Fibroblast of lung (primary cell): ENCODE data around the gene ZMAT5. TPM values are rescaled to one million over a fixed set of nuclear protein-coding genes. Genes with fewer than 3 reads are reported as not detected.

Source experiments
- DNase-seq, 2 donors: peaks; one replicate each; pipeline versions ENCODE4 v3.0.0 to v3.0.0-alpha.2; 2010; ENCODE audit warnings: low read depth in 2 of 2
- H2AFZ ChIP-seq: 2 replicates; pipeline ENCODE4 v1.5.1; 2012; ENCODE audit warnings: low read length, control low read depth, inconsistent platforms
- H3K27ac ChIP-seq: 2 replicates; pipeline ENCODE4 v1.5.1; 2011; ENCODE audit warnings: low read length, control low read depth; ENCODE audit not compliant: insufficient read depth
- H3K27me3 ChIP-seq: 2 replicates; pipeline ENCODE4 v1.5.1; 2011; ENCODE audit warnings: mild to moderate bottlenecking, low read length; ENCODE audit not compliant: control insufficient read depth, insufficient read depth
- H3K36me3 ChIP-seq: 2 replicates; pipeline ENCODE4 v1.5.1; 2011; ENCODE audit warnings: low read length; ENCODE audit not compliant: control insufficient read depth, insufficient read depth
- H3K4me1 ChIP-seq: 2 replicates; pipeline ENCODE4 v1.5.1; 2011; ENCODE audit warnings: low read length; ENCODE audit not compliant: control insufficient read depth, insufficient read depth; ENCODE audit errors: extremely low read depth
- H3K4me2 ChIP-seq: 2 replicates; pipeline ENCODE4 v1.5.1; 2011; ENCODE audit warnings: low read length, control low read depth; ENCODE audit not compliant: insufficient read depth; ENCODE audit errors: extremely low read depth
- H3K4me3 ChIP-seq, 4 experiments: fragments of 200-600 bp in 1 of 4; sonication (generic) in 1 of 4; replicated peaks in 1 of 4; 2 replicates each; pipeline ENCODE4 v1.5.1; 2011 to 2016; ENCODE audit warnings: low read length in 4 of 4, low read depth in 3 of 4, mild to moderate bottlenecking in 3 of 4, control low read depth in 2 of 4, inconsistent platforms in 1 of 4, mixed read lengths in 1 of 4; ENCODE audit not compliant: insufficient read depth in 1 of 4; ENCODE audit errors: control extremely low read depth in 1 of 4
- H3K79me2 ChIP-seq: 2 replicates; pipeline ENCODE4 v1.5.1; 2012; ENCODE audit warnings: mild to moderate bottlenecking, low read length, inconsistent platforms; ENCODE audit not compliant: control insufficient read depth, insufficient read depth
- H3K9ac ChIP-seq: 2 replicates; pipeline ENCODE4 v1.5.1; 2011; ENCODE audit warnings: mild to moderate bottlenecking, low read length, control low read depth; ENCODE audit not compliant: insufficient read depth
- H3K9me3 ChIP-seq: 2 replicates; pipeline ENCODE4 v1.5.1; 2012; ENCODE audit warnings: low read depth, low read length; ENCODE audit not compliant: control insufficient read depth, insufficient read depth
- H4K20me1 ChIP-seq: 2 replicates; pipeline ENCODE4 v1.5.1; 2011; ENCODE audit warnings: low read length; ENCODE audit not compliant: control insufficient read depth, insufficient read depth; ENCODE audit errors: extremely low read depth
- CTCF ChIP-seq, 2 donors: IDR thresholded peaks in 1 of 2; conservative IDR thresholded peaks in 1 of 2; 1 replicate in 1 of 2; 2 replicates in 1 of 2; pipeline ENCODE4 v1.5.1; 2011 to 2012; ENCODE audit warnings: low read length in 2 of 2, control low read depth in 1 of 2, inconsistent platforms in 1 of 2, low read depth in 1 of 2, mild to moderate bottlenecking in 1 of 2
- EZH2 ChIP-seq: IDR thresholded peaks from 2 replicates; pipeline ENCODE4 v1.5.1; 2012; ENCODE audit warnings: low read length, control low read depth, mild to moderate bottlenecking; ENCODE audit errors: missing control alignments
- polyA plus RNA-seq, 2 donors: library from polyadenylated mRNA; depleted of rRNA in 1 of 2; stranded (reverse) in 1 of 2; unstranded in 1 of 2; fragments of >200 nt; gene quantifications; 2 replicates each; pipeline ENCODE4 v1.2.1, GENCODE V29; 2011 to 2012; ENCODE audit warnings: missing spikeins in 1 of 2
- total RNA-seq: library from RNA; depleted of rRNA; stranded (reverse); fragments of >200 nt; gene quantifications from 2 replicates; pipeline ENCODE4 v1.2.1, GENCODE V29; 2014

The ZMAT5 gene
- total and polyA plus RNA-seq, 2 donors (not counting 1 experiment from before 2014, with no cell fraction given), result 13.4 to 21.6 TPM

GRCh38 chr22:29758959-29759358, 7.8 kb downstream of the ZMAT5 start:
- H3K4me3 ChIP-seq, result no peak overlapping the region
- no peaks in the 10 kb centered on the region for H3K36me3 ChIP-seq
- no peaks in the 10 kb centered on the region for H3K4me1 ChIP-seq
- no peak for DNase-seq
- no peaks in the 10 kb centered on the region for H3K9me3 ChIP-seq
- no peaks in the 10 kb centered on the region for H3K79me2 ChIP-seq
- H4K20me1 ChIP-seq, result no peaks in the 10 kb centered on the region
- TF ChIP-seq EZH2, result no peak
- TF ChIP-seq CTCF (conservative IDR thresholded peaks at IDR 0.05 in 1 of 2, IDR thresholded peaks at IDR 0.05 in 1 of 2; ENCODE audit: low read depth in 1 of 2, low read length in 2 of 2), result no peak
- no peaks in the 10 kb centered on the region for H3K27me3 ChIP-seq
- no peak overlapping the region for H3K9ac ChIP-seq
- H3K27ac ChIP-seq, result no peak overlapping the region
- H3K4me2 ChIP-seq, result no peak overlapping the region
- no peak overlapping the region for H2AFZ ChIP-seq

GRCh38 chr22:29758068-29758622, 8.7 kb downstream of the ZMAT5 start:
- Histone ChIP-seq H3K79me2 (no peaks in the 10 kb centered on the region), H4K20me1 (no peaks in the 10 kb centered on the region), H3K27ac (no peak overlapping the region), H3K4me1 (no peaks in the 10 kb centered on the region), H3K4me2 (no peak overlapping the region), H3K9ac (no peak overlapping the region), H3K36me3 (no peaks in the 10 kb centered on the region), H3K9me3 (no peaks in the 10 kb centered on the region), H3K4me3 (no peak overlapping the region), H2AFZ (no peak overlapping the region), H3K27me3 (no peaks in the 10 kb centered on the region)
- no peak for DNase-seq
- TF ChIP-seq EZH2, result no peak
- no peak for TF ChIP-seq CTCF (conservative IDR thresholded peaks at IDR 0.05 in 1 of 2, IDR thresholded peaks at IDR 0.05 in 1 of 2; ENCODE audit: low read depth in 1 of 2, low read length in 2 of 2)

GRCh38 chr22:29757096-29757495, 9.7 kb downstream of the ZMAT5 start:
- Histone ChIP-seq H3K4me3 (no peak overlapping the region), H4K20me1 (no peaks in the 10 kb centered on the region), H3K27ac (no peak overlapping the region), H3K79me2 (no peaks in the 10 kb centered on the region), H2AFZ (no peak overlapping the region), H3K9ac (no peak overlapping the region), H3K4me1 (no peaks in the 10 kb centered on the region), H3K9me3 (no peaks in the 10 kb centered on the region), H3K36me3 (no peaks in the 10 kb centered on the region), H3K27me3 (no peaks in the 10 kb centered on the region), H3K4me2 (no peak overlapping the region)
- DNase-seq, result no peak
- no peak for TF ChIP-seq CTCF (conservative IDR thresholded peaks at IDR 0.05 in 1 of 2, IDR thresholded peaks at IDR 0.05 in 1 of 2; ENCODE audit: low read depth in 1 of 2, low read length in 2 of 2)
- TF ChIP-seq EZH2, result no peak
